Measurements from ENCODE around the gene CDH12.
A peak's percentile ranks its signal among the peaks of the same experiment; 100 is the strongest.
"Not testable (repeated sequence)": the region's sequence is repeated elsewhere in the genome, so short reads cannot be mapped to it uniquely, and the experiment has no call there.

Gene CDH12

GRCh38 chr5:22572941-22573340, 280.2 kb downstream of the CDH12 start:
- no peak for DNase-seq

- DNase-seq = no peak
Measured at GRCh38 chr5:22567983-22568382, 285.2 kb downstream of the CDH12 start.

- no peak for DNase-seq
Measured at GRCh38 chr5:22560147-22560546, 293.0 kb downstream of the CDH12 start.

- no peak for DNase-seq
Measured at GRCh38 chr5:22557251-22557650, 295.9 kb downstream of the CDH12 start.

GRCh38 chr5:22554475-22554874, 298.7 kb downstream of the CDH12 start:
- no peak for DNase-seq

- no peak for DNase-seq
Measured at GRCh38 chr5:22549876-22550671, 303.1 kb downstream of the CDH12 start.

- no peak for DNase-seq
Measured at GRCh38 chr5:22542340-22542739, 310.8 kb downstream of the CDH12 start.

- peak in 1 of 58 donors; percentile 31 for DNase-seq
Measured at GRCh38 chr5:22541037-22541436, 312.1 kb downstream of the CDH12 start.

- DNase-seq = no peak
Measured at GRCh38 chr5:22539762-22540161, 313.4 kb downstream of the CDH12 start.

- DNase-seq = no peak
Measured at GRCh38 chr5:22531986-22532385, 321.2 kb downstream of the CDH12 start.

GRCh38 chr5:22521521-22521920, 331.6 kb downstream of the CDH12 start:
- DNase-seq = no peak

GRCh38 chr5:22516497-22516896, 336.6 kb downstream of the CDH12 start:
- DNase-seq = not testable (repeated sequence)

- no peak for DNase-seq
Measured at GRCh38 chr5:22514231-22514630, 338.9 kb downstream of the CDH12 start.

- no peak for DNase-seq
Measured at GRCh38 chr5:22505891-22506290, 347.3 kb downstream of the CDH12 start.

- DNase-seq = no peak
Measured at GRCh38 chr5:22504411-22504810, 348.7 kb downstream of the CDH12 start.

GRCh38 chr5:22500556-22500955, 352.6 kb downstream of the CDH12 start:
- DNase-seq = no peak

- no peak for DNase-seq
Measured at GRCh38 chr5:22496666-22497065, 356.5 kb downstream of the CDH12 start.

GRCh38 chr5:22495016-22495720, 358.0 kb downstream of the CDH12 start:
- no peak for DNase-seq

- DNase-seq = no peak
Measured at GRCh38 chr5:22488427-22488826, 364.7 kb downstream of the CDH12 start.

- DNase-seq = no peak
Measured at GRCh38 chr5:22480305-22480704, 372.8 kb downstream of the CDH12 start.

- no peak for DNase-seq
Measured at GRCh38 chr5:22473886-22474285, 379.3 kb downstream of the CDH12 start.

- no peak for DNase-seq
Measured at GRCh38 chr5:22471154-22471553, 382.0 kb downstream of the CDH12 start.

- DNase-seq = no peak
Measured at GRCh38 chr5:22470408-22470807, 382.7 kb downstream of the CDH12 start.
